HEK293 (cell line): ENCODE measurements around the gene TBK1.

Source experiments
- HOXD13 ChIP-seq: sonication (generic); formaldehyde crosslinking; IDR thresholded peaks from 2 replicates; pipeline ENCODE4 v1.8.0; 2022; ENCODE audit warnings: missing genetic modification reagents, borderline replicate concordance
- KLF7 ChIP-seq: fragments of 450-650 bp; formaldehyde crosslinking; IDR thresholded peaks from 2 replicates; pipeline ENCODE4 v1.5.1; 2016; ENCODE audit warnings: missing biosample characterization, missing genetic modification characterization, borderline replicate concordance
- OVOL3 ChIP-seq: fragments of 450-650 bp; formaldehyde crosslinking; IDR thresholded peaks from 2 replicates; pipeline ENCODE4 v1.5.1; 2016; ENCODE audit warnings: missing biosample characterization, missing genetic modification characterization
- ZBTB7A ChIP-seq: fragments of 450-650 bp; formaldehyde crosslinking; IDR thresholded peaks from 2 replicates; pipeline ENCODE4 v1.5.1; 2016; ENCODE audit warnings: low read depth, missing biosample characterization, missing genetic modification characterization
- ZNF138 ChIP-seq: fragments of 450-650 bp; formaldehyde crosslinking; IDR thresholded peaks from 2 replicates; pipeline ENCODE4 v1.5.1; 2016; ENCODE audit warnings: missing biosample characterization, missing genetic modification characterization, borderline replicate concordance
- ZNF169 ChIP-seq: fragments of 450-650 bp; formaldehyde crosslinking; IDR thresholded peaks from 2 replicates; pipeline ENCODE4 v1.5.1; 2016; ENCODE audit warnings: missing biosample characterization, missing genetic modification characterization
- ZNF19 ChIP-seq: fragments of 450-650 bp; formaldehyde crosslinking; IDR thresholded peaks from 2 replicates; pipeline ENCODE4; 2016; ENCODE audit warnings: missing biosample characterization, missing genetic modification characterization, low read depth
- ZNF211 ChIP-seq: fragments of 450-650 bp; formaldehyde crosslinking; IDR thresholded peaks from 2 replicates; pipeline ENCODE4 v1.5.1; 2016; ENCODE audit warnings: low read depth, missing biosample characterization, missing genetic modification characterization
- ZNF266 ChIP-seq: fragments of 450-650 bp; formaldehyde crosslinking; IDR thresholded peaks from 2 replicates; pipeline ENCODE4 v1.5.1; 2016; ENCODE audit warnings: missing biosample characterization, missing genetic modification characterization, low read depth
- ZNF335 ChIP-seq: fragments of 450-650 bp; formaldehyde crosslinking; conservative IDR thresholded peaks from 2 replicates; pipeline ENCODE4 v1.5.1; 2016; ENCODE audit warnings: missing biosample characterization, missing genetic modification characterization
- ZNF473 ChIP-seq: fragments of 450-650 bp; formaldehyde crosslinking; IDR thresholded peaks from 2 replicates; pipeline ENCODE4 v1.5.1; 2017; ENCODE audit warnings: missing biosample characterization, missing genetic modification characterization
- ZNF777 ChIP-seq: fragments of 450-650 bp; formaldehyde crosslinking; IDR thresholded peaks from 2 replicates; pipeline ENCODE4 v1.5.1; 2017; ENCODE audit warnings: missing biosample characterization, missing genetic modification characterization, borderline replicate concordance
- TF ChIP-seq, protein P1 (sequence below): fragments of 450-650 bp; formaldehyde crosslinking; IDR thresholded peaks from 2 replicates; pipeline ENCODE4 v1.5.1; 2016; ENCODE audit warnings: missing biosample characterization, missing genetic modification characterization, low read depth
- TF ChIP-seq, protein P2 (sequence below): fragments of 450-650 bp; formaldehyde crosslinking; conservative IDR thresholded peaks from 2 replicates; pipeline ENCODE4 v1.5.1; 2016; ENCODE audit warnings: low read depth, missing biosample characterization, missing genetic modification characterization
- TF ChIP-seq, protein P3 (sequence below): fragments of 450-650 bp; formaldehyde crosslinking; IDR thresholded peaks from 2 replicates; pipeline ENCODE4 v1.5.1; 2017; ENCODE audit warnings: missing biosample characterization, missing genetic modification characterization
- TF ChIP-seq, protein P4 (sequence below): fragments of 450-650 bp; formaldehyde crosslinking; IDR thresholded peaks from 2 replicates; pipeline ENCODE4 v1.5.1; 2017; ENCODE audit warnings: missing biosample characterization, missing genetic modification characterization
- TF ChIP-seq, protein P5 (sequence below): fragments of 450-650 bp; formaldehyde crosslinking; conservative IDR thresholded peaks from 2 replicates; pipeline ENCODE4 v1.5.1; 2016; ENCODE audit warnings: low read depth, missing biosample characterization, missing genetic modification characterization
- TF ChIP-seq, protein P6 (sequence below): fragments of 450-650 bp; formaldehyde crosslinking; IDR thresholded peaks from 2 replicates; pipeline ENCODE4 v1.5.1; 2016; ENCODE audit warnings: missing biosample characterization, missing genetic modification characterization, borderline replicate concordance
- TF ChIP-seq, protein P7 (sequence below): fragments of 450-650 bp; formaldehyde crosslinking; IDR thresholded peaks from 2 replicates; pipeline ENCODE4 v1.5.1; 2016; ENCODE audit warnings: missing biosample characterization, missing genetic modification characterization, low read depth

The TBK1 gene

DNA sequence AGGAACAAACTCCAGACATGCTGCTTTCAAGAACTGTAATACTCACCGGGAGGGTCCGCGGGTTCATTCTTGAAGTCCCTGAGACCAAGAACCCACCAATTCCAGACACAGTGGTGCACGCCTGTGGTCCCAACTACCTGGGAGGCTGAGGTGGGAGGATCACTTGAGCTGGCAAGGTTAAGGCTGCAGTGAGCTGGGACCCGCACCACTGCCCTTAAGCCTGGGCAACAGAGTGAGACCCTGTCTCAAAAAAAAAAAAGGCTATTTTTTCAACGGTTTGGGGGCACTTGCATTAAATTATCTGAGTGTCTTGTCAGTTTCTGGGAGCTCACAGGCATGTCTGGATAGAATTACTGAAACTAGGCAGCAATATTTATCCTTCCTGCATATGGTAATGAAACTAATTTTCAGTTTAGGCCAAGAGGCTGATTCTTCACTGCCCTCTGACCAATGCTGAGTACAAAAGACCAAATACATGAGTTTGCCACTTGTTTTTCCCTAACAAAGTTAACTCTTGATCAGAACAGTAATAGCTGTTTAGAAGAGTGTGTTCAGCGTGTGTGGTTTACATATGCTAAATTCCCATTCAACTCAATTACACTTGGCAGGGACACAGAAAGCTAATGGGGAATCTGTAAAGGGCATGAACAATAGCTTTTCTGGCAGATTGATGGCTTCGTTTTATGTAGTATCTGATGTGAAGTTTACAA, 92.6 kb downstream of the TBK1 start (continued):
- TF ChIP-seq KLF7 (tag by site-specific recombination) (no peak), HOXD13 (CRISPR knock-in tag) (no peak), ZNF19 (tag by site-specific recombination) (no peak), ZNF138 (tag by site-specific recombination) (no peak), ZNF777 (tag by site-specific recombination) (no peak), OVOL3 (peak; percentile 20; the same call in 1 of the 2 replicates), ZNF266 (tag by site-specific recombination) (no peak), ZNF335 (tag by site-specific recombination) (no peak), ZNF169 (tag by site-specific recombination) (no peak), ZNF473 (no peak), ZBTB7A (tag by site-specific recombination) (no peak), ZNF211 (tag by site-specific recombination) (no peak)
- TF ChIP-seq, protein P1, sequence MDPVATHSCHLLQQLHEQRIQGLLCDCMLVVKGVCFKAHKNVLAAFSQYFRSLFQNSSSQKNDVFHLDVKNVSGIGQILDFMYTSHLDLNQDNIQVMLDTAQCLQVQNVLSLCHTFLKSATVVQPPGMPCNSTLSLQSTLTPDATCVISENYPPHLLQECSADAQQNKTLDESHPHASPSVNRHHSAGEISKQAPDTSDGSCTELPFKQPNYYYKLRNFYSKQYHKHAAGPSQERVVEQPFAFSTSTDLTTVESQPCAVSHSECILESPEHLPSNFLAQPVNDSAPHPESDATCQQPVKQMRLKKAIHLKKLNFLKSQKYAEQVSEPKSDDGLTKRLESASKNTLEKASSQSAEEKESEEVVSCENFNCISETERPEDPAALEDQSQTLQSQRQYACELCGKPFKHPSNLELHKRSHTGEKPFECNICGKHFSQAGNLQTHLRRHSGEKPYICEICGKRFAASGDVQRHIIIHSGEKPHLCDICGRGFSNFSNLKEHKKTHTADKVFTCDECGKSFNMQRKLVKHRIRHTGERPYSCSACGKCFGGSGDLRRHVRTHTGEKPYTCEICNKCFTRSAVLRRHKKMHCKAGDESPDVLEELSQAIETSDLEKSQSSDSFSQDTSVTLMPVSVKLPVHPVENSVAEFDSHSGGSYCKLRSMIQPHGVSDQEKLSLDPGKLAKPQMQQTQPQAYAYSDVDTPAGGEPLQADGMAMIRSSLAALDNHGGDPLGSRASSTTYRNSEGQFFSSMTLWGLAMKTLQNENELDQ (tag by site-specific recombination), result no peak
- TF ChIP-seq, protein P2, sequence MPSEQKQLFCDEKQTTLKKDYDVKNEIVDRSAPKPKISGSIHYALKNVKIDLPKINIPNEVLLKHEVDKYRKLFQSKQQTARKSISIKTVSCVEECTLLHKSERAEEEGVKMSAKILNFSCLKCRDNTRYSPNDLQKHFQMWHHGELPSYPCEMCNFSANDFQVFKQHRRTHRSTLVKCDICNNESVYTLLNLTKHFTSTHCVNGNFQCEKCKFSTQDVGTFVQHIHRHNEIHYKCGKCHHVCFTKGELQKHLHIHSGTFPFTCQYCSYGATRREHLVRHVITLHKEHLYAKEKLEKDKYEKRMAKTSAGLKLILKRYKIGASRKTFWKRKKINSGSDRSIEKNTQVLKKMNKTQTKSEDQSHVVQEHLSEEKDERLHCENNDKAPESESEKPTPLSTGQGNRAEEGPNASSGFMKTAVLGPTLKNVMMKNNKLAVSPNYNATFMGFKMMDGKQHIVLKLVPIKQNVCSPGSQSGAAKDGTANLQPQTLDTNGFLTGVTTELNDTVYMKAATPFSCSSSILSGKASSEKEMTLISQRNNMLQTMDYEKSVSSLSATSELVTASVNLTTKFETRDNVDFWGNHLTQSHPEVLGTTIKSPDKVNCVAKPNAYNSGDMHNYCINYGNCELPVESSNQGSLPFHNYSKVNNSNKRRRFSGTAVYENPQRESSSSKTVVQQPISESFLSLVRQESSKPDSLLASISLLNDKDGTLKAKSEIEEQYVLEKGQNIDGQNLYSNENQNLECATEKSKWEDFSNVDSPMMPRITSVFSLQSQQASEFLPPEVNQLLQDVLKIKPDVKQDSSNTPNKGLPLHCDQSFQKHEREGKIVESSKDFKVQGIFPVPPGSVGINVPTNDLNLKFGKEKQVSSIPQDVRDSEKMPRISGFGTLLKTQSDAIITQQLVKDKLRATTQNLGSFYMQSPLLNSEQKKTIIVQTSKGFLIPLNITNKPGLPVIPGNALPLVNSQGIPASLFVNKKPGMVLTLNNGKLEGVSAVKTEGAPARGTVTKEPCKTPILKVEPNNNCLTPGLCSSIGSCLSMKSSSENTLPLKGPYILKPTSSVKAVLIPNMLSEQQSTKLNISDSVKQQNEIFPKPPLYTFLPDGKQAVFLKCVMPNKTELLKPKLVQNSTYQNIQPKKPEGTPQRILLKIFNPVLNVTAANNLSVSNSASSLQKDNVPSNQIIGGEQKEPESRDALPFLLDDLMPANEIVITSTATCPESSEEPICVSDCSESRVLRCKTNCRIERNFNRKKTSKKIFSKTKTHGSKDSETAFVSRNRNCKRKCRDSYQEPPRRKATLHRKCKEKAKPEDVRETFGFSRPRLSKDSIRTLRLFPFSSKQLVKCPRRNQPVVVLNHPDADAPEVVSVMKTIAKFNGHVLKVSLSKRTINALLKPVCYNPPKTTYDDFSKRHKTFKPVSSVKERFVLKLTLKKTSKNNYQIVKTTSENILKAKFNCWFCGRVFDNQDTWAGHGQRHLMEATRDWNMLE, result no peak
- TF ChIP-seq, protein P3, sequence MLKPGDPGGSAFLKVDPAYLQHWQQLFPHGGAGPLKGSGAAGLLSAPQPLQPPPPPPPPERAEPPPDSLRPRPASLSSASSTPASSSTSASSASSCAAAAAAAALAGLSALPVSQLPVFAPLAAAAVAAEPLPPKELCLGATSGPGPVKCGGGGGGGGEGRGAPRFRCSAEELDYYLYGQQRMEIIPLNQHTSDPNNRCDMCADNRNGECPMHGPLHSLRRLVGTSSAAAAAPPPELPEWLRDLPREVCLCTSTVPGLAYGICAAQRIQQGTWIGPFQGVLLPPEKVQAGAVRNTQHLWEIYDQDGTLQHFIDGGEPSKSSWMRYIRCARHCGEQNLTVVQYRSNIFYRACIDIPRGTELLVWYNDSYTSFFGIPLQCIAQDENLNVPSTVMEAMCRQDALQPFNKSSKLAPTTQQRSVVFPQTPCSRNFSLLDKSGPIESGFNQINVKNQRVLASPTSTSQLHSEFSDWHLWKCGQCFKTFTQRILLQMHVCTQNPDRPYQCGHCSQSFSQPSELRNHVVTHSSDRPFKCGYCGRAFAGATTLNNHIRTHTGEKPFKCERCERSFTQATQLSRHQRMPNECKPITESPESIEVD (tag by site-specific recombination), result peak; percentile 95
- TF ChIP-seq, protein P4, sequence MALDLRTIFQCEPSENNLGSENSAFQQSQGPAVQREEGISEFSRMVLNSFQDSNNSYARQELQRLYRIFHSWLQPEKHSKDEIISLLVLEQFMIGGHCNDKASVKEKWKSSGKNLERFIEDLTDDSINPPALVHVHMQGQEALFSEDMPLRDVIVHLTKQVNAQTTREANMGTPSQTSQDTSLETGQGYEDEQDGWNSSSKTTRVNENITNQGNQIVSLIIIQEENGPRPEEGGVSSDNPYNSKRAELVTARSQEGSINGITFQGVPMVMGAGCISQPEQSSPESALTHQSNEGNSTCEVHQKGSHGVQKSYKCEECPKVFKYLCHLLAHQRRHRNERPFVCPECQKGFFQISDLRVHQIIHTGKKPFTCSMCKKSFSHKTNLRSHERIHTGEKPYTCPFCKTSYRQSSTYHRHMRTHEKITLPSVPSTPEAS, result no peak
- TF ChIP-seq, protein P5, sequence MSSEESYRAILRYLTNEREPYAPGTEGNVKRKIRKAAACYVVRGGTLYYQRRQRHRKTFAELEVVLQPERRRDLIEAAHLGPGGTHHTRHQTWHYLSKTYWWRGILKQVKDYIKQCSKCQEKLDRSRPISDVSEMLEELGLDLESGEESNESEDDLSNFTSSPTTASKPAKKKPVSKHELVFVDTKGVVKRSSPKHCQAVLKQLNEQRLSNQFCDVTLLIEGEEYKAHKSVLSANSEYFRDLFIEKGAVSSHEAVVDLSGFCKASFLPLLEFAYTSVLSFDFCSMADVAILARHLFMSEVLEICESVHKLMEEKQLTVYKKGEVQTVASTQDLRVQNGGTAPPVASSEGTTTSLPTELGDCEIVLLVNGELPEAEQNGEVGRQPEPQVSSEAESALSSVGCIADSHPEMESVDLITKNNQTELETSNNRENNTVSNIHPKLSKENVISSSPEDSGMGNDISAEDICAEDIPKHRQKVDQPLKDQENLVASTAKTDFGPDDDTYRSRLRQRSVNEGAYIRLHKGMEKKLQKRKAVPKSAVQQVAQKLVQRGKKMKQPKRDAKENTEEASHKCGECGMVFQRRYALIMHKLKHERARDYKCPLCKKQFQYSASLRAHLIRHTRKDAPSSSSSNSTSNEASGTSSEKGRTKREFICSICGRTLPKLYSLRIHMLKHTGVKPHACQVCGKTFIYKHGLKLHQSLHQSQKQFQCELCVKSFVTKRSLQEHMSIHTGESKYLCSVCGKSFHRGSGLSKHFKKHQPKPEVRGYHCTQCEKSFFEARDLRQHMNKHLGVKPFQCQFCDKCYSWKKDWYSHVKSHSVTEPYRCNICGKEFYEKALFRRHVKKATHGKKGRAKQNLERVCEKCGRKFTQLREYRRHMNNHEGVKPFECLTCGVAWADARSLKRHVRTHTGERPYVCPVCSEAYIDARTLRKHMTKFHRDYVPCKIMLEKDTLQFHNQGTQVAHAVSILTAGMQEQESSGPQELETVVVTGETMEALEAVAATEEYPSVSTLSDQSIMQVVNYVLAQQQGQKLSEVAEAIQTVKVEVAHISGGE (tag by site-specific recombination), result no peak
- TF ChIP-seq, protein P6, sequence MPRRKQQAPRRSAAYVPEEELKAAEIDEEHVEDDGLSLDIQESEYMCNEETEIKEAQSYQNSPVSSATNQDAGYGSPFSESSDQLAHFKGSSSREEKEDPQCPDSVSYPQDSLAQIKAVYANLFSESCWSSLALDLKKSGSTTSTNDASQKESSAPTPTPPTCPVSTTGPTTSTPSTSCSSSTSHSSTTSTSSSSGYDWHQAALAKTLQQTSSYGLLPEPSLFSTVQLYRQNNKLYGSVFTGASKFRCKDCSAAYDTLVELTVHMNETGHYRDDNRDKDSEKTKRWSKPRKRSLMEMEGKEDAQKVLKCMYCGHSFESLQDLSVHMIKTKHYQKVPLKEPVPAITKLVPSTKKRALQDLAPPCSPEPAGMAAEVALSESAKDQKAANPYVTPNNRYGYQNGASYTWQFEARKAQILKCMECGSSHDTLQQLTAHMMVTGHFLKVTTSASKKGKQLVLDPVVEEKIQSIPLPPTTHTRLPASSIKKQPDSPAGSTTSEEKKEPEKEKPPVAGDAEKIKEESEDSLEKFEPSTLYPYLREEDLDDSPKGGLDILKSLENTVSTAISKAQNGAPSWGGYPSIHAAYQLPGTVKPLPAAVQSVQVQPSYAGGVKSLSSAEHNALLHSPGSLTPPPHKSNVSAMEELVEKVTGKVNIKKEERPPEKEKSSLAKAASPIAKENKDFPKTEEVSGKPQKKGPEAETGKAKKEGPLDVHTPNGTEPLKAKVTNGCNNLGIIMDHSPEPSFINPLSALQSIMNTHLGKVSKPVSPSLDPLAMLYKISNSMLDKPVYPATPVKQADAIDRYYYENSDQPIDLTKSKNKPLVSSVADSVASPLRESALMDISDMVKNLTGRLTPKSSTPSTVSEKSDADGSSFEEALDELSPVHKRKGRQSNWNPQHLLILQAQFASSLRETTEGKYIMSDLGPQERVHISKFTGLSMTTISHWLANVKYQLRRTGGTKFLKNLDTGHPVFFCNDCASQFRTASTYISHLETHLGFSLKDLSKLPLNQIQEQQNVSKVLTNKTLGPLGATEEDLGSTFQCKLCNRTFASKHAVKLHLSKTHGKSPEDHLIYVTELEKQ (tag by site-specific recombination), result no peak
- TF ChIP-seq, protein P7, sequence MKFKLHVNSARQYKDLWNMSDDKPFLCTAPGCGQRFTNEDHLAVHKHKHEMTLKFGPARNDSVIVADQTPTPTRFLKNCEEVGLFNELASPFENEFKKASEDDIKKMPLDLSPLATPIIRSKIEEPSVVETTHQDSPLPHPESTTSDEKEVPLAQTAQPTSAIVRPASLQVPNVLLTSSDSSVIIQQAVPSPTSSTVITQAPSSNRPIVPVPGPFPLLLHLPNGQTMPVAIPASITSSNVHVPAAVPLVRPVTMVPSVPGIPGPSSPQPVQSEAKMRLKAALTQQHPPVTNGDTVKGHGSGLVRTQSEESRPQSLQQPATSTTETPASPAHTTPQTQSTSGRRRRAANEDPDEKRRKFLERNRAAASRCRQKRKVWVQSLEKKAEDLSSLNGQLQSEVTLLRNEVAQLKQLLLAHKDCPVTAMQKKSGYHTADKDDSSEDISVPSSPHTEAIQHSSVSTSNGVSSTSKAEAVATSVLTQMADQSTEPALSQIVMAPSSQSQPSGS (tag by site-specific recombination), result no peak
